UCSD-AML1 (cell line): ENCODE data around the gene SLC25A11.
"Not testable (repeated sequence)": the region's sequence is repeated elsewhere in the genome, so short reads cannot be mapped to it uniquely, and the experiment has no call there.

ENCODE experiments used
- DNase-seq: peaks from one replicate; lab custom pipeline; 2025; ENCODE audit not compliant: unreplicated experiment; lab: John Stamatoyannopoulos, UW

Gene SLC25A11

DNA sequence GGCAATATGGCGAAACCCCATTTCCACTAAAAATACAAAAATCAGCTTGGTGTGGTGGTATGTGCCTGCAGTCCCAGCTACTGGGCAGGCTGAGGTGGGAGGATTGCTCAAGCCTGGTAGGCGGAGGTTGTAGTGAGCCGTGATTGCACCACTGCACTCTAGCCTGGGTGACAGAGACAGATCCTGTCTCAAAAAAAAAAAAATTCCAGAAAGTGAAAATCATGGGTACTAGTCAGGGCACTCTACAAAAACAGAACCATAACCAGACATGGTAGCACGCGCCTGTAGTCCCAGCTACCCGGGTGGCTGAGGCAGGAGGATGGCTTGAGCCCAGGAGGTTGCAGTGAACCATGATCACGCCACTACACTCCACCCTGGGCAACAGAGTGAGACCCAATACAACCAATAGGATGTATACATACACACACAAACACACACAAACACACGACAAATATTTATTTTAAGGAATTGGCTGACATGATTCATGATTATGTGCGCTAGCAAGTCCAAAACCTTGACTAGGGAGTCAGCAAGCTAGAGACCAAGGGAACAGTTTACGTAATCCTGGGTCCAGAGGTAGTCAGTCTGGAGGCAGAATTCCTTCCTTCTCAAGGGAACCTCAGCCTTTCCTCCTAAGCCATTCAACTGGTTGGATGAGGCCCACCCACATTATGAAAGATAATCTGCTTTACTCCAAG, 19.3 kb downstream of the SLC25A11 start:
- DNase-seq = no peak

DNA sequence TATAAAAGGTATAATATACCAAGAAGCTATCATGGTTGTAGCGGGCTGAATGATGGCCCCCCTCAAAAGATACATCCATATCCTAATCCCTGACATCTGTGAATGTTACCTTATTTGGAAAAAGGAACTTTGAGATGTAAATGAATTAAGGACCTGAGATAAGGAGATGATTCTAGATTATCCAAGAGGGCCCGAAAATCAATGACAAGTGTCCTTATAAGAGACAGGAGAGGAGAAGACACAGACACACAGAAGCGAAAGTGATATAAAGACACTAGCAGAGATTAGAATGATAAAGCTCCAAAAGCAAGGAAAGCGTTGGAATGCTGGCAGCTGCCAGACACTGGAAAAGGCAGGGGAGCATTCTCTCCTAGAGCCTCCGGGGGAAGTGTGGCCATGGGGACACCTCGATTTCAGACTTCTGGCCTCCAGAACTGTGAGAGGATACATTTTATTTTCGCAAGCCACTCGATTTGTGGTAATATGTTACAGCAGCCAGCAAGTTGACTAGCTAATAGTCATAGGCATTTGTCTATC, 20.3 kb downstream of the SLC25A11 start:
- no peak for DNase-seq

DNA sequence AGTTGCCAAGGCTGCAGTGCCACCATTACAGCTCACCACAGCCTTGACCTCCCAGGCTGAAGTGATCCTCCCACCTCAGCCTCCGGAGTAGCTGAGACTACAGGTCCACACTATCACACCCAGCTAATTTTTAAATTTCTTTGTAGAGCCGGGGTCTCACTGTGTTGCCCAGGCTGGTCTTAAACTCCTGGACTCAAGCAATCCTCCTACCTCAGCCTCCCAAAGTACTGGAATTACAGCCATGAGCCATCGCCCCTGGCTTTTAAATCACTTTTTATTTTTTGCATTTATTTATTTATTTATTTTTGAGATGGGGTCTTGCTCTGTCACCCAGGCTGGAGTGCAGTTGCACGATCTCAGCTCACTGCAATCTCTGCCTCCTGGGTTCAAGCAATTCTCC, 25.3 kb downstream of the SLC25A11 start:
- DNase-seq = not testable (repeated sequence)

DNA sequence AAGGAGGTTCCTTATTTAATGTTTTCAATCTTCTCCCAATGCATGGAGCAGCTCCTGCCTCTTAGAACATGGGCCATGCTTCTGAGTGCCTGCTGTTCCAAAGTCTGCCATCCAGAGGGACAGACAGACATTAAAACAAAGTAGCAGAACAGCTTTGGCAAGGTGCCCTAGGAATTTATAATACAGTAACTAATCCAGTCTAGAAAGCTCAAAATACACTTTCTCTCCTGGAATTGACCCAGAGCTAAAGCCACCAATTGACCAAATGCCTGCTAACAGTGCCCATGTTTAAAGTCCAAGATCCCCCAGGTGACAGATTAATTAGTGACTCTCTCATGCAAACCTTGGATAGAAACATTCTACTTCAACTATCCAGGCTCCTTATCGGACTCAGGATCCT, 25.9 kb downstream of the SLC25A11 start:
- DNase-seq = no peak

DNA sequence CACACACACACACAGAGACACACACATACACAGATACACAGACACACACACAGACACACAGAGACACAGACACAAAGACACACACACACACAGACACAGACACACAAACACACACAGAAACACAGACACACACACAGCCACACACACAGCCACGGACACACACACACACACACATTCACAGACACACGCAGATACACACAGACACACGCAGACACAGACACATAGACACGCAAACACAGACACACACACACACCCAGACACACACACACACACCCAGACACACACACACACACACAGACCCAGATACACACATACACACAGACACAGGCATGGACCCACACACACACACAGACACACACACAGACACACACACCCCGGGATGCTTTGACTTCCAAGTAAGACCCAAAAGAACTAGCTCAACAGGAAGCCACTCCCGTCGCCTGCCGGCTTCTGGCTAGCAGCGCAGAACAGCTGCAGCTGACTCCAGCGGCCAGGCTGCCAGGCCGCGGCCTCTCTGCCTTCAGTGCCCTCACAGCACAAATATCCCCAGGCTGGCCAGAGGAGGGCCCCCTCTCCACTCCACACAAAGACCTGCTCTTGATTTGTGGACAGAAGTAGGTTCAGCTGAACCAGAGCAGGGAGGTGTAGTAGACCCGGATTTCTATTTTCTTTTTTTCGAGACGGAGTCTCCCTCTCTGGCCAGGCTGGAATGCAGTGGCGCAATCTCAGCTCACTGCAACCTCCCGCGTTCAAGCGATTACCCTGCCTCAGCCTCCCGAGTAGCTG, 30.9 kb downstream of the SLC25A11 start:
- peak; percentile 90 for DNase-seq

DNA sequence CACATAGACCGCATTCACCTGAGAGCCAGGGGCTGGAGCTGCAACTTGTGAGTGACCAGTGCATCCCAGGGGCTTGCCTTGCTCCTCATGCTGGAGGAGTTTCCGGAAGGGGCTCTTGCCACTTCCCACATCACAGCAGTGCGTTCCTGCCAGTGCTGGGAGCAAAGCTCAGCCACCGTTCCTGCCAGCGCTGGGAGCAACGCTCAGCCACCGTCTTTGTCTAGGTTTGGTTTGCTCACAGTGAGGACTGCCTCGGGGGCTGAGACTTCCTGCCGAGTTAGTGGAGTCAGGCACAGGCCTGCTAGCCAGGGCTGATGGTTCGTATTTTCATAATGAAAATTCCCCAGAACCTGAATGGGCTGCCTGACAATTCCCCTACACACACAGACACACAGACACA, 31.5 kb downstream of the SLC25A11 start:
- DNase-seq = peak; percentile 47

DNA sequence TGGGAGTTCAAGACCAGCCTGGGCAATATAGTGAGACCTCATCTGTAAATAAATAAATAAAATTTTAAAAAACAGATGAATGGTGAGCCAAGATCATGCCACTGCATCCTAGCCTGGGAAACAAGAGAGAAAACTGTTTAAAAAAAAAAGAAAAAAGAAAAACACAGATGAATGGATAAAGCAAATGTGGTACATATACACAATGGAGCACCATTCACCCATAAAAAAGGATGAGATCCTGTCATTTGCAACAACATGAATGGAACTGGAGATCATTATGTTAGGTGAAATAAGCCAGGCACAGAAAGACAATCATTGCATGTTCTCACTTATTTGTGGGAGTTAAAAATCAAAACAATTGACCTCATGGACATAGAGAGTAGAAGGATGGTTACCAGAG, 33.2 kb downstream of the SLC25A11 start:
- not testable (repeated sequence) for DNase-seq

DNA sequence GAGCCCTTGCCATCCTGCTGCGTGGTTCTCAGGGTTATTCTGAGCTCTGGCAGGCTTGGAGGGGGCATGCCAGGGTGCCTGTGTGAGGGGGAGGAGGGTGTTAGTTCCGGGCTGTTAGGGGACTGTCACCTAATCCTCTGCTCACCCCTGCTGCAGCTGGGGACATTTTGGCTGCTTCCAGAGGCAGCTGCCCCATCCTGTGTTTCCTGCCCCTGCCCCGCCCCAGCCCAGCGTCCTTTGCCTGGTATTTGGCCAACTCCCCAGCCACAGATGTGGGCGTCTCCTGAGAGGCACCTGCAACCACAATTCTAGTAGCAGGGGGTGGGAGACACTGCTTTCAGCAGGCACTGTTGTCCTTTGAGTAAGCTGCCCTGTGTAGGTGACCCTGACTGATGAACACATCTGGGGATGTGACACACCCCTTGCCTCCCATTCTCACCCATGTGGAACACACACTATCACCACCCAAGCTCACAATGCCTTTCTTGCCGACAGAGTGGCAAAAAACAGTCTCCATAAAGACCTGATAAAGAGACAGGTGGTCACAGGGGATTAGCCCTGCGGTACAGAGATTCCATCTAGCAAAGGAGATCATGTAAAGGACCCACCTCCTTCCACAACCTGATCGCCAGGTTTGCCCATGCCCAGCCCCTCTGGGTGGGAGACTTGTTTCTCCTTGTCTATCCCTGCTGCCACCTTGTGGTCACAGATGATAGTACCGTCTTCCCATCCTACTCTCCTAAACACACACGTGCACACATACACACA, 36.6 kb downstream of the SLC25A11 start, which contains the start of gene CHRNE:
TSS of gene CHRNE (minus strand) at position 48 of the 768 bp plus-strand sequence. CDS start at position 13, 35 bp downstream.
- peak; percentile 39 for DNase-seq

DNA sequence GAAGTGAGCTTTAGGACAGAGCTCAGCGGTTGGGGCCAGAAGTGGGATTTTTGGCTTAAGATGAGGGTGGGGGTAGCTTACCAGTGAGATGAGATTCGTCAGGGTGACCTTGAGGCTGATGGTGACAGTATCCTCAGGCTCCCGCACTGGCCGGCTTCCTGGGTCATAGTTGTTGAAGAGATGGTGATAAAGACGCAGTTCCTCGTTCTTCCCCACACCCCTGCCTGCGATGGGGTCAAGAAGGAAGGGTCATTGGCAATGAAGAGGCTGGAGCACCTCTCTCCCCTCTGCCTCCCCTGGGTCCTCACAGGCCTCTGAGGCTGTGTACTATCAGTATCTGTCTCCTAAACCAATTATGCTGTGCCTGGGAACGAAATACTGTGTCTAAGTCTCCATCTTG, 37.3 kb downstream of the SLC25A11 start:
- DNase-seq = no peak

DNA sequence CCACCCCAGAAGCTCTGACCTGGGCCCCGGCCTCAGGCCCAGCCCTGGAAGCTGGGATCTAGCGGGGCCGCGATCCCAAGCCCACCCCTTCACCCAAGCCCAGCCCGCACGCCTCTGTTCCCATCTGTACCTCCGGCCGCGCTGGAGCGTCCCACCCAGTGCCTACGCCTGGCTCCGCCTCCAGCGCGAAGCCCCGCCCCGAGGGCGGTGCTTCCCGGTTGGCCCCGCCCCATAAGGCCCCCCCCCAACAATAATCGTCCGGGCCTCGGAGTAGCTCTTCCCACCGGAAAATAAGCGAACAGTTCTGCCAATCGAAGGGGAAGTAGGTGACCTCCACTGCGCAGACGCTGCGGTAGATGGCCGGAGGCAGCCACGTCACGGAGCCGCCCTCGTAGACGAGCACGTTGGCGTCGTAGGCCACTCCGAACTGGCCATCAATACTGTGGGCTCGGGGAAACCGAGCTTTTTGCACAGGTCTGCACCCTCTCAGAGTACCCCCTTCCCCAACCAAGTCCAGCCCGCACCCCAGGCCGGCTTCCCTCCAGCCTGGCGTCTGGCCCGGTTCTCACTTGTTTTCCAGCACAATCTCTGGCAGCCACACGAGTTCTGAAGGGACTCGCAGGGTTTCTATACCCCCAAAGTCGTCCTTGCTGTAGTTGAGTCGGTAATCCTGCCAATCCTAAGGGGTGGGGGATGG, 38.0 kb downstream of the SLC25A11 start:
- no peak for DNase-seq

DNA sequence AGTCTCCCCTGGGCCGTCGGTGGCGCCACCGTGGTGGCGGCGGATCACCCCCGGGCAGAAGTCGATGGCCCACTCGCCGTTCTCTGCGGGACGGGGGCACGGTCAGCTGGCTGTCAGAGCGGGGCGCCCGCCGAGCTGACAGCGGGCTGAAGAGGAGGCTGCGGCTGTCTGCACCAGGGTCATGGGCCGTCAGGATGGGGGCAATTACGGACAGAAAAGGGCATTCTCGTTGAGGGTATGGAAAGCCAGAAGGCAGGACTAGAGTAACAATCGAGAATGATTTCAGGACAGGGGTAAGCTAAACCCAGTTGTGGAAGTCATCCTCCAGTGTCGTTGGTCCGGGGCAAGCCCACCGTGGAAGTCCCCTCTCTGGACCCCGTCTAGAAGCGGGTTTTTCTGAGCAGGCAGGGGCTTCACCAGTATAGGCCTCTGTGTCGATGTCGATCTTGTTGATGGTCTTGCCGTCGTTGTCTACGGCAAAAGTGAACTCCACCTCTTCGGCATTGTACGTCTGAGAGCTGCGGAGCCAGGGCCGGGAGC, 38.7 kb downstream of the SLC25A11 start:
- DNase-seq = no peak

DNA sequence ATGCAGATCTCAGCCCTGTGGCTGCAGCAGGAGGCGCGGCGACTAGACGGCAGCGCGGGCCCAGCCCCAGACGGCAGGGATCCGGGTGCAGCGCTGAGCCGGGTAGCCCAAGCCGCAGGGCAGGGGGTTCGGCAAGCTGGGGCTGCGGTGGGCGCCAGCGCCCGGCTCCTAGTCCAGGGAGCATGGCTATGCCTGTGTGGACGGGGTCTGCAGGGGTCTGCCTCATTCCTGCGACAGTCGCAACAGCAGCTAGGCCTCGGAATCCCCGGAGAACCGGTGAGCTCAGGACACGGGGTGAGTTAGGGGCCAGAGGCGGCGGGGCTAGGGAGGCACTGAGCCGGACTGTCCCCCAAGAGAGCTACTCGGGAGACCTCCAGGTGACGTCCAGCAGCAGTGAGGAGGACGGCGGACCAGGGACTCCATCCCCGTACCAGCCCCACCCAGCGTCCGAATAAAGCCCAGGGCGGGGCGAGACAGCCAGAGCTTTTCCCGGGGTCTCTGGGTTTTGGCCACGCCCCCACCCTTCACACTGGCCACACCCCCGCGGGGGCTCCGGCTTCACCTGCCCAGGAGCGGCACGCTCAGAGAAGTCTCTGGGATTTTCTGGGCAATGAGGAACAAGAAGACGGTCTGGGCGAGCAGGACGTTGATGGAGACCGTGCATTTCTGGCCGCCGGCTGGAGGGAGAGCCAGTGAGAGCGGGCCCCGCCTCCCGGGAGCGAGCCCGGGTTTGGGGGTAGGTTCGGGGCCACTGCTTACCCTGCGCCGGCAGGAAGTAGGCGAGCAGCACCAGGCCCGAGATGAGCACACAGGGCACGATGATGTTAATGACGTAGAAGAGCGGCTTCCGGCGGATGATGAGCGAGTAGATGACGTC, 39.4 kb downstream of the SLC25A11 start:
- no peak for DNase-seq

DNA sequence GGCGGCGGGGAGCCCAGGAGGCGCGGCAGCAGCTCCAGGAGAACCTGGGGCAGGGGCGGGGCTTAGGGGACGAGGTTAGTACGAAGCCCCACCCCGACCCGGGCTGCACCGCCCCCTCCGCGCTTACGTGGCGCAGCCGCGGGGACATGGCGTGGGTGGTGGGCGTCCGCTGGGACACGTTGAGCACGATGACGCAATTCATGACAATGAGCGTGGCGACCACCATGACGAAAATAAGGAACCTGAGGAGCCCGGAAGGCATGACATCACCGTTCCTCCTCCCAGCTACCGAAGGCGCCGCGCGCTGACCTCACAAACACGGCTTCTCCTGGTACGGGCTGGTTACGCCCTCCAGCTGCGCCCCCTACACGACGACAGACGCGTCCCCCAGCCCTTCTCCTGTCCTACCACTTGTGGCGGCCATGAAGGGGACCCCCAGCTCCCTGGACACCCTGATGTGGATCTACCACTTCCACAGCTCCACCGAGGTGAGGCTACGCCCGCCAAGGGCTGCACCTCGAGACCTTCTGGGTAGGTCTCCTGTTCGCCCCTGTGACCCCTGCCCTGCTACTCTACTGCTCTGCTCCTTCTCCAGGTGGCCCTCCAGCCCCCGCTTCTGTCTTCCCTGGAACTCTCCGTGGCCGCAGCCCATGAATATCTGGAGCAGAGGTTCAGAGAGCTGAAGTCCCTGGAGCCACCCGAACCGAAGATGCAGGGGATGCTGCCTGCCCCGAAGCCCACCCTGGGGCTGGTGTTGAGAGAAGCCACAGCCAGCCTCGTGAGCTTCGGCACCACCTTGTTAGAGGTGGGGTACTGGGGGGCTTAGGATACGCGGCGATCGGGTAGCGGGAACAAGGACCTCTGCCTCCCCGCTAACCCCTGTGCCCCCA, 40.3 kb downstream of the SLC25A11 start, which contains the start of gene C17orf107:
TSS of gene C17orf107 (plus strand) at position 196 of the 890 bp plus-strand sequence. CDS start at position 423, 227 bp downstream.
- DNase-seq = no peak

DNA sequence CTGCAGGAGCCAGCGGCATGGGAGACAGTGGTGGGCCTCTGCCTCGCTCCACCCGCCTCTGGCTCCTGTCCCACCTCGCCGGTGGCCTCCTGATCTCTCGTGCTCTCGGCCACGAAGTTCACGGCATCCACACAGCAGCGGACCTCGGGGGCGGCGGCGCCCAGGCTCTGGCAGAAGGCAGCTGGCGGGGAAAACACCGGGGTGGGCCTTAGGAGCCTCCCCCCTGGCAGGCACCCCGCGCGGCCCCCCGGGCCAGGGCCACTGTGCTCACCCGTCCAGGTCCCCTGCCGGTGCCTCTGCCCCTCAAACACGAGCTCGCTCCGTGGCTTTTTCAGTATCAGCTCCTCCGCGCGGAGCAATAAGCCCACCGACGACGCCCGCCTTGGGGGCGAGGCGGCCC, 40.9 kb downstream of the SLC25A11 start:
- no peak for DNase-seq

DNA sequence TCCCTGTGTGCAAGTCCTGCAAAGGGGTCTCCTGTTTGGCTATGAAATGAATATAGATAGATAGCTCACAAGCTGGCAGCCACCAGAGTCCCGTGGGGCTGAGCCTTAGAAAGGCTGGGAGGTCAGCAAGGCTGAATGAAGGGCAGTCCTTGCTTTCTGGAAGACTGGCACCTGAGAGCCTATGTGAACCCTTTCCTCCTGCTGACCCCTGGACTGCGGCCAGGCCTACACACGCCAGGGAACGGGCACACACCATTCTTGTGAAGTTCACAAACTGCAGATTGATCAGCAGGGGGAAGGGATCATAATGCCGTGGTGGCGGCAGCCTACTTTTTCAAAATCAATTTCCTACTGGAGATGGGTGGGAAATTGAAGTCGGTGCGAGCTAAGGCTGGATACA, 41.5 kb downstream of the SLC25A11 start:
- no peak for DNase-seq

DNA sequence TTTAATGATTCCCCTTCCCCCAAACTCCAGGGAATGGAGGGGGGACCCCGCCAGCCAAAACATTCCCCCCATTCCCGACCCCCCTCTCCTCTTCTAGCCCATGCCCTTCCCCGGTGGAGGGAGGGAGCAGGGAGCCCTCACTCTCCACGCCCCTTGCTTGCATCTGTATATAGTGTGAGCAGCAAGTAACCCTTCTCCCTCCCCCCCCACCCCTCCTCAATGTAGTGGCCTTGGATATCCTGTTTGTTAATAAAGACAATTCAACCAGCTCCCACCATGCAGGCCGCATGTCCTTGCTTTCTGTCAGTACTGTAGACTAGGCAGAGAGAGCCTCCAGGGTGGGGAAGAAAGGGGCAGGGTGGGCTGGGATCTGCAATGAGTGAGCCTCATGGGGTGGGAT, 42.1 kb downstream of the SLC25A11 start:
- no peak for DNase-seq

DNA sequence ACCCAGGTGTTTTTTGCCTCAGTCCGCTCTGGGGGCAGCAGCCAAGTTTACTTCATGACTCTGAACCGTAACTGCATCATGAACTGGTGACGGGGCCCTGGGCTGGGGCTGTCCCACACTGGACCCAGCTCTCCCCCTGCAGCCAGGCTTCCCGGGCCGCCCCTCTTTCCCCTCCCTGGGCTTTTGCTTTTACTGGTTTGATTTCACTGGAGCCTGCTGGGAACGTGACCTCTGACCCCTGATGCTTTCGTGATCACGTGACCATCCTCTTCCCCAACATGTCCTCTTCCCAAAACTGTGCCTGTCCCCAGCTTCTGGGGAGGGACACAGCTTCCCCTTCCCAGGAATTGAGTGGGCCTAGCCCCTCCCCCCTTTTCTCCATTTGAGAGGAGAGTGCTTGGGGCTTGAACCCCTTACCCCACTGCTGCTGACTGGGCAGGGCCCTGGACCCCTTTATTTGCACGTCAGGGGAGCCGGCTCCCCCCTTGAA, 42.6 kb downstream of the SLC25A11 start:
- DNase-seq = no peak
